Testis (tissue), 2 donors: Measurements from ENCODE around the gene RBM45.

Experiments used
- POLR2A ChIP-seq: fragments of 450-650 bp; IDR thresholded peaks from one replicate; pipeline ENCODE4 v1.6.1; 2017; ENCODE audit warnings: antibody characterized with exemption, mild to moderate bottlenecking, moderate library complexity
- TF ChIP-seq, protein P1 (sequence below), 3 experiments: fragments of 450-650 bp in 2 of 3; fragments of 200-600 bp in 1 of 3; sonication (generic) in 1 of 3; IDR thresholded peaks; one replicate each; pipeline ENCODE4 v1.5.1; 2016 to 2019; ENCODE audit warnings: antibody characterized with exemption in 3 of 3, mild to moderate bottlenecking in 2 of 3, moderate library complexity in 1 of 3

DNA sequence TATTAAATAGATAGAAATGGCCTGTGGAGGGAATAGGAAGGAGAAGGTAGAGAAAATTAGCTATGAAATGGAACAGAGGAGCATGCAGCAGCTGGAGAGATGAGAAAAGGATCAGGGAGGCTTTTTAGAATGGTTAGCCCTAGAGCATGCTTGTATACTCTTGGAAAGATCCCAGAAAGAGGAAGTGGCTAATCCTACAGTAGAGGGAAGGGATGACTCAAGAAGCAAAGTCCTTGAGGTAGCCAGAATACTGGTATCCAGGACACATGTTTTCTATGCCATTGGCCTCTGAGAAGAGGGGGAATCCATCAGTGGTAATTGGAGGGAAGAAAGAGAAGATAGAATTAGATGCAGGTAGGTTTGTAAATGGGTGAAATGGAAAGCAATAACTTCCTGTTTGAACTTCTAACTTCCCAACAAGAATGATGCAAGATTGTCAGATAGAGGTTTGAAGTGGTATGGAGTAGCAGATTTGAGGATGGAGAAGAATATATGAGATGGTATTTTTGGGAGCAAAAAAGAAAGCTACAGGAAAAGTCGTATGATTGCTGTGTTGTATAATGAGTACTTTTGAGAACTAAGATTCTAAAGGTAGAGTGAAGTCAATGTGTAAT lies 64.9 kb downstream of the RBM45 start:
- no peak for TF ChIP-seq POLR2A
- TF ChIP-seq, protein P1, sequence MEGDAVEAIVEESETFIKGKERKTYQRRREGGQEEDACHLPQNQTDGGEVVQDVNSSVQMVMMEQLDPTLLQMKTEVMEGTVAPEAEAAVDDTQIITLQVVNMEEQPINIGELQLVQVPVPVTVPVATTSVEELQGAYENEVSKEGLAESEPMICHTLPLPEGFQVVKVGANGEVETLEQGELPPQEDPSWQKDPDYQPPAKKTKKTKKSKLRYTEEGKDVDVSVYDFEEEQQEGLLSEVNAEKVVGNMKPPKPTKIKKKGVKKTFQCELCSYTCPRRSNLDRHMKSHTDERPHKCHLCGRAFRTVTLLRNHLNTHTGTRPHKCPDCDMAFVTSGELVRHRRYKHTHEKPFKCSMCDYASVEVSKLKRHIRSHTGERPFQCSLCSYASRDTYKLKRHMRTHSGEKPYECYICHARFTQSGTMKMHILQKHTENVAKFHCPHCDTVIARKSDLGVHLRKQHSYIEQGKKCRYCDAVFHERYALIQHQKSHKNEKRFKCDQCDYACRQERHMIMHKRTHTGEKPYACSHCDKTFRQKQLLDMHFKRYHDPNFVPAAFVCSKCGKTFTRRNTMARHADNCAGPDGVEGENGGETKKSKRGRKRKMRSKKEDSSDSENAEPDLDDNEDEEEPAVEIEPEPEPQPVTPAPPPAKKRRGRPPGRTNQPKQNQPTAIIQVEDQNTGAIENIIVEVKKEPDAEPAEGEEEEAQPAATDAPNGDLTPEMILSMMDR (IDR thresholded peaks at IDR 0.05), result no peak
